Prostate gland (tissue), 2 donors: Measurements from ENCODE around the gene OR1F1. TPM values are rescaled to one million over a fixed set of nuclear protein-coding genes. Genes with fewer than 3 reads are reported as not detected.
"Not testable (repeated sequence)": the region's sequence is repeated elsewhere in the genome, so short reads cannot be mapped to it uniquely, and the experiment has no call there.

ENCODE experiments used
- DNase-seq: peaks from one replicate; pipeline ENCODE4 v3.0.0-alpha.2; 2019; ENCODE audit warnings: low spot score
- H3K27ac ChIP-seq, 2 donors: fragments of 200-600 bp; sonication (generic); 2 replicates each; pipeline ENCODE4 v1.5.1; 2017 to 2019
- H3K27me3 ChIP-seq: fragments of 200-600 bp; sonication (generic); replicated peaks from 2 replicates; pipeline ENCODE4 v1.5.1; 2019; ENCODE audit not compliant: insufficient read depth
- H3K36me3 ChIP-seq, 2 donors: fragments of 200-600 bp; sonication (generic); 1 replicate in 1 of 2; 2 replicates in 1 of 2; pipeline versions ENCODE4 v1.5.1 to v1.8.1; 2017 to 2019
- H3K4me1 ChIP-seq: fragments of 200-600 bp; sonication (generic); replicated peaks from 2 replicates; pipeline ENCODE4 v1.5.1; 2019
- H3K4me3 ChIP-seq, 2 donors: fragments of 200-600 bp; sonication (generic); 2 replicates each; pipeline ENCODE4 v1.5.1; 2017 to 2019
- H3K9me3 ChIP-seq: fragments of 200-600 bp; sonication (generic); 2 replicates; pipeline ENCODE4 v1.5.1; 2017
- CTCF ChIP-seq, 4 experiments: fragments of 200-600 bp in 2 of 4; fragments of 450-650 bp in 2 of 4; sonication (generic) in 2 of 4; IDR thresholded peaks; 1 replicate in 3 of 4; 2 replicates in 1 of 4; pipeline ENCODE4 v1.5.1; 2016 to 2019; ENCODE audit warnings: antibody characterized with exemption in 4 of 4, mild to moderate bottlenecking in 2 of 4, moderate library complexity in 2 of 4
- POLR2A ChIP-seq: fragments of 450-650 bp; IDR thresholded peaks from one replicate; pipeline ENCODE4 v1.6.1; 2016; ENCODE audit warnings: antibody characterized with exemption, mild to moderate bottlenecking
- POLR2AphosphoS5 ChIP-seq: sonication (generic); formaldehyde crosslinking; IDR thresholded peaks from one replicate; pipeline ENCODE4 v1.6.1; 2017; ENCODE audit warnings: antibody characterized with exemption
- WGBS: methylation state at CpG from one replicate; pipeline ENCODE4 v1.1.5; 2018; 5-methylcytosine and 5-hydroxymethylcytosine counted together
- intact Hi-C: fragments of 100-400 bp; cut with DNase I; formaldehyde crosslinking; loops from one replicate; pipeline ENCODE4 v1.14.2; 2022
- total RNA-seq, 2 donors: library from RNA; depleted of rRNA; stranded (reverse); fragments of >200 nt; gene quantifications; one replicate each; pipeline ENCODE4 v1.1.0, GENCODE V29; 2016

OR1F1 gene
- total RNA-seq, 2 donors from 2014 or later = not detected

- WGBS = 71% methylated on average over 13 of the region's 13 CpGs
- no peaks in the 10 kb centered on the region for H3K27me3 ChIP-seq
Observed at GRCh38 chr16:3198334-3199072, 10.5 kb downstream of the OR1F1 start.

GRCh38 chr16:3202903-3203539, 15.0 kb downstream of the OR1F1 start:
- H3K4me1 ChIP-seq = no peaks in the 10 kb centered on the region
- no peak overlapping the region for H3K27ac ChIP-seq
- H3K36me3 ChIP-seq = no peaks in the 10 kb centered on the region
- 69% methylated on average over 6 of the region's 6 CpGs for whole genome bisulfite sequencing
- intact Hi-C loops = no loop called here
- TF ChIP-seq POLR2A (no peak), POLR2AphosphoS5 (no peak), CTCF (IDR thresholded peaks at IDR 0.05) (no peak)
- DNase-seq = no peak
- no peak overlapping the region for H3K4me3 ChIP-seq
- no peaks in the 10 kb centered on the region for H3K27me3 ChIP-seq
- no peaks in the 10 kb centered on the region for H3K9me3 ChIP-seq

More at GRCh38 chr16:3198334-3199072, 10.5 kb downstream of the OR1F1 start:
- no peak overlapping the region for H3K27ac ChIP-seq
- intact Hi-C loops = no loop called here
- DNase-seq = no peak
- TF ChIP-seq POLR2A (no peak), CTCF (IDR thresholded peaks at IDR 0.05) (no peak), POLR2AphosphoS5 (no peak)
- no peak overlapping the region for H3K4me3 ChIP-seq
- no peaks in the 10 kb centered on the region for H3K36me3 ChIP-seq
- H3K4me1 ChIP-seq = no peaks in the 10 kb centered on the region
- H3K9me3 ChIP-seq = no peaks in the 10 kb centered on the region

- H3K9me3 ChIP-seq, H3K27ac ChIP-seq, DNase-seq, H3K27me3 ChIP-seq, H3K4me3 ChIP-seq, H3K4me1 ChIP-seq, intact Hi-C loops, H3K36me3 ChIP-seq: not testable (repeated sequence)
- WGBS = 60% methylated on average over 3 of the region's 3 CpGs
Observed at GRCh38 chr16:3205939-3206338, 17.9 kb downstream of the OR1F1 start.

- intact Hi-C loops = no loop called here
- Histone ChIP-seq H3K4me3 (no peak overlapping the region), H3K36me3 (no peaks in the 10 kb centered on the region), H3K4me1 (no peaks in the 10 kb centered on the region), H3K9me3 (no peaks in the 10 kb centered on the region), H3K27me3 (no peaks in the 10 kb centered on the region), H3K27ac (no peak overlapping the region)
- 71% methylated on average over 19 of the region's 19 CpGs for WGBS
- TF ChIP-seq POLR2A = no peak
- no peak for TF ChIP-seq CTCF (IDR thresholded peaks at IDR 0.05)
- TF ChIP-seq POLR2AphosphoS5 = no peak
- no peak for DNase-seq
Observed at GRCh38 chr16:3207086-3207953, 19.3 kb downstream of the OR1F1 start.

- 49% methylated on average over 3 of the region's 3 CpGs for WGBS
- no peak for TF ChIP-seq CTCF (IDR thresholded peaks at IDR 0.05)
- no peak for TF ChIP-seq POLR2AphosphoS5
- no peak for TF ChIP-seq POLR2A
- no peak for DNase-seq
- intact Hi-C loops = no loop called here
- H3K4me1 ChIP-seq = no peaks in the 10 kb centered on the region
- no peak overlapping the region for H3K4me3 ChIP-seq
- H3K27me3 ChIP-seq = no peaks in the 10 kb centered on the region
- H3K36me3 ChIP-seq = no peaks in the 10 kb centered on the region
- no peaks in the 10 kb centered on the region for H3K9me3 ChIP-seq
- no peak overlapping the region for H3K27ac ChIP-seq
Observed at GRCh38 chr16:3212006-3212405, 24.0 kb downstream of the OR1F1 start.
